Activated CD4-positive, alpha-beta memory T cell treated with anti-CD3 and anti-CD28 coated beads, Interleukin-2, amount 10 ng/mL, durations not matched to agents 7 days and 5 days (primary cell): ENCODE results near the gene LHFPL2. TPM values are rescaled to one million over a fixed set of nuclear protein-coding genes. Genes with fewer than 3 reads are reported as not detected.

Experiments used
- CTCF ChIA-PET: fragments of 350-600 bp; sonication (Branson Sonifier 250); formaldehyde crosslinking; loops from one replicate; lab custom pipeline; 2021; ENCODE audit warnings: antibody characterized with exemption, inconsistent platforms; lab: Charles Lee
- POLR2A ChIA-PET: fragments of 350-600 bp; sonication (Branson Sonifier 250); formaldehyde crosslinking; loops from one replicate; lab custom pipeline; 2021; ENCODE audit warnings: antibody characterized with exemption; lab: Charles Lee
- DNase-seq: peaks from one replicate; pipeline ENCODE4 v3.0.0-alpha.2; 2020
- H3K27ac Mint-ChIP-seq: one replicate; pipeline ENCODE4 v1.8.0; 2021; ENCODE audit warnings: mild to moderate bottlenecking, mixed read lengths
- H3K27me3 Mint-ChIP-seq: one replicate; pipeline ENCODE4 v1.8.0; 2021; ENCODE audit warnings: mixed read lengths
- H3K36me3 Mint-ChIP-seq: one replicate; pipeline ENCODE4 v1.8.0; 2021; ENCODE audit warnings: low read depth, mixed read lengths
- H3K4me1 Mint-ChIP-seq: one replicate; pipeline ENCODE4 v1.8.0; 2021; ENCODE audit warnings: mixed read lengths
- H3K4me3 Mint-ChIP-seq: one replicate; pipeline ENCODE4 v1.8.0; 2021; ENCODE audit warnings: mild to moderate bottlenecking, mixed read lengths
- H3K9me3 Mint-ChIP-seq: one replicate; pipeline ENCODE4 v1.8.0; 2021; ENCODE audit warnings: mixed read lengths
- total RNA-seq, 2 experiments: library from RNA; stranded (reverse); gene quantifications; one replicate each; pipeline ENCODE4 v1.2.3, GENCODE V29; 2021

The LHFPL2 gene
- total RNA-seq, 2 experiments from 2014 or later, result 0.18 to 0.30 TPM

DNA sequence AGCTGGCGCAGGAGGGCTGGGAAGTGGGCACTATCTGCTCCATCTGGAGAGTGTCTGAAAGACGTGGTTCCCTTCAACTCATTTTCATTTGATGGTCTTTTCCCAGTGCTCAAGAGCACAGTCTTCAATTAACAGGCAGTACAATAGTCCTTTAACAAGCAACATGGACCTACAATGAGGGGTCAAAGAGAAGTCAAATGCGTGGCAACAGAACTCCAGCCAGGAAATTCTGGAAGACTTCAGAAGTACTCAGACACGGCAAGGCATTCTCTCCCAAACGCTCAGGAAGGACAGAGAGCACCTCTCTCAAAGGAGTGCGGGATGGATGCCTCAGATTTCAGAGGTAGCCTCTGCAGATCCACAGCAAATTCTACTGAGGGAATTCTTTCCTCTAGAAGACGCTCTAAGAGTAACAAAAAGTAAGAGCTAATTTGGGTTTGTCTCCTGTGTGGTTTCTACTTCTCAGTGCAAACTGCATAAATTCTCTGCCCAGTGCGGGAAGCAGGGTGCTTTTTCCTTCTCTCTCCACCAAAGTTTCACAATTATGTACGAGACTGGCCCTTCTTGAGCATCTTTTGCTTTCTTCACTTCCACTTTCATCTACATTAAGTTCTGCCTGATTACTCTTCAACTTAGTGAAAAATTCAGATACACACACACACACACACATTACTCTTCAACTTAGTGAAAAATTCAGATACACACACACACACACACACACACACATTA lies 56.4 kb downstream of the LHFPL2 start:
- H3K4me3 Mint-ChIP-seq, result no peak overlapping the region
- H3K9me3 Mint-ChIP-seq, result no peaks in the 10 kb centered on the region
- no peak overlapping the region for H3K27ac Mint-ChIP-seq
- H3K36me3 Mint-ChIP-seq, result no peaks in the 10 kb centered on the region
- DNase-seq, result no peak
- H3K4me1 Mint-ChIP-seq, result peaks cover 2% of the 10 kb centered on the region
- POLR2A ChIA-PET, result no interaction called here
- CTCF ChIA-PET, result no interaction called here
- peaks cover 18% of the 10 kb centered on the region for H3K27me3 Mint-ChIP-seq

DNA sequence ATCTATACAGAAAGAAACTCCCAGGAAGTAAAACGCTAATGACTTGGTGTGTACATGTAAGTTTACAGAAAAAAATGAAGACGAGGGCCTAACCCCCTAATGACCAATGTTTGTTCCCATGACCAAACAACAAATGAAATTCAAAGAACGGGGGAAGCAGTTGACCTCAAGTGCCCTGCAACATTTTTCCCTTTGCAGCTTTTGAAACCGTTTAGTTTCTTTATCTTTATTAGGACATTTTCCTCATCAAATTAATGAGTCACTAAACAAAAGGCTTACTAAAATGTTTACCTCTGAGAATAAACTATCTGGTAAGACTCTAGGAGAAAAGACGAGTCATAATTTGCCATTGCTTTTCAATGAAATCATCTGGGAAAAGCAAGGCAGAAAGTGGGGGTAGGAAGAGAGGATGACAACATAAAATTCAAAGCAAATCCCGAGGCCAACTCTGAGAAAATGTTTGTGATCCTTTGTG lies 57.4 kb downstream of the LHFPL2 start:
- H3K36me3 Mint-ChIP-seq, result no peaks in the 10 kb centered on the region
- CTCF ChIA-PET, result no interaction called here
- H3K27me3 Mint-ChIP-seq, result peaks cover 20% of the 10 kb centered on the region
- no peak for DNase-seq
- peaks cover 1% of the 10 kb centered on the region for H3K9me3 Mint-ChIP-seq
- POLR2A ChIA-PET, result no interaction called here
- H3K4me1 Mint-ChIP-seq, result peaks cover 3% of the 10 kb centered on the region
- H3K27ac Mint-ChIP-seq, result no peak overlapping the region
- H3K4me3 Mint-ChIP-seq, result no peak overlapping the region

GRCh38 chr5:78589923-78590322 lies 58.6 kb downstream of the LHFPL2 start:
- Mint-ChIP-seq H3K4me3 (no peak overlapping the region), H3K9me3 (peaks cover 4% of the 10 kb centered on the region), H3K27ac (no peak overlapping the region), H3K4me1 (peaks cover 6% of the 10 kb centered on the region), H3K36me3 (no peaks in the 10 kb centered on the region), H3K27me3 (peaks cover 22% of the 10 kb centered on the region)
- POLR2A ChIA-PET, result interaction anchor here (0.6 kb wide), 1 partner anchor 106 kb away, joined by 4 read pairs; no protein-coding TSS in a partner anchor
- no peak for DNase-seq
- CTCF ChIA-PET, result interaction anchor here (0.6 kb wide), 1 partner anchor 813 kb away, joined by 4 read pairs; no protein-coding TSS in a partner anchor

DNA sequence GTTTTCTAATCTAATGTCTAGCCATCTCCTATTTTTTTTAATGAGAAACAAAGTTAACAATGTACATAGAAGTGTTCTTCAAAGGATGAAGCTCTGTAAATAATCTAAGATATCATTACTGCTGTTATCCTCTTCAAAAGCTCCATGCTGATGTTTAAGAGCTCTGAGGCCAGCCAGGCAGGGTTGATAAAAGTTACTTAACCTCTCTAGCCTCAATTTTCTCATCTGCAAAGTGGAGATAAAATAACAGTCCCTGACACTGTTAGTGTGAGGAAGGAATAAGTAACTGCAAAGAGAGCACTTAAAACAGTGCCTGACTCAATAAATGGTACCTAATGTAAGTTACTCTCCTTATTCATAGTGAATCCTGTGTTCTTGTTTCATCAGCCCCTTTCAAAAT lies 60.1 kb downstream of the LHFPL2 start:
- CTCF ChIA-PET, result no interaction called here

DNA sequence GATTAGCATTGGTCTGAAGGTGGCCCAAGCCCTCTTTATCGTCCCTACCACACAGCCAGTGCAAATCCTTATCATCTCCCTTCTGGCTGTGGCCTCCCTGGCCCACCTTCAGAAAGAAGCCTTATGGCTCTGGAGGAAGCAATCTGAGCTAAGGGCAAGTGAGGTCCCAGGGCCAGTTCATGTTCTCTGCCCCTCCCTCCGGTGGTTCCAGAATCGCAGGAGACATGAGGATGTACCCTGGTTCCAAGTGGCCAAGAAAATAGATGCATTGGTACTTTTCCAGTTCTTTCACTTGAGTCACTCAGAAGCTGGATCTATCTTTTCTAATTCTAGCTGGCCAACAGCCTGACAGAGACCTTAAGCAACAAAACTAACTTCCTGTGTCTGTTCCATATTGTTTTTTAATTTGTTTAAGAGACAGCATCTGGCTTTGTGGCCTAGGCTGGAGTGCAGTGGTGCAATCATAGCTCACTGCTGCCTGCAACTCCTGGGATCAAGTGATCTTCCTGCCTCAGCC lies 60.7 kb downstream of the LHFPL2 start:
- POLR2A ChIA-PET, result no interaction called here
- no peak for DNase-seq
- Mint-ChIP-seq H3K36me3 (no peaks in the 10 kb centered on the region), H3K9me3 (peaks cover 4% of the 10 kb centered on the region), H3K4me3 (no peak overlapping the region), H3K4me1 (peaks cover 6% of the 10 kb centered on the region), H3K27ac (no peak overlapping the region), H3K27me3 (peaks cover 11% of the 10 kb centered on the region)
- CTCF ChIA-PET, result no interaction called here

More for the DNA sequence above, 60.1 kb downstream of the LHFPL2 start:
- no peak for DNase-seq
- H3K27ac Mint-ChIP-seq, result no peak overlapping the region
- no peaks in the 10 kb centered on the region for H3K36me3 Mint-ChIP-seq
- H3K27me3 Mint-ChIP-seq, result peaks cover 18% of the 10 kb centered on the region
- POLR2A ChIA-PET, result no interaction called here
- peaks cover 6% of the 10 kb centered on the region for H3K4me1 Mint-ChIP-seq
- H3K4me3 Mint-ChIP-seq, result no peak overlapping the region
- H3K9me3 Mint-ChIP-seq, result peaks cover 4% of the 10 kb centered on the region

DNA sequence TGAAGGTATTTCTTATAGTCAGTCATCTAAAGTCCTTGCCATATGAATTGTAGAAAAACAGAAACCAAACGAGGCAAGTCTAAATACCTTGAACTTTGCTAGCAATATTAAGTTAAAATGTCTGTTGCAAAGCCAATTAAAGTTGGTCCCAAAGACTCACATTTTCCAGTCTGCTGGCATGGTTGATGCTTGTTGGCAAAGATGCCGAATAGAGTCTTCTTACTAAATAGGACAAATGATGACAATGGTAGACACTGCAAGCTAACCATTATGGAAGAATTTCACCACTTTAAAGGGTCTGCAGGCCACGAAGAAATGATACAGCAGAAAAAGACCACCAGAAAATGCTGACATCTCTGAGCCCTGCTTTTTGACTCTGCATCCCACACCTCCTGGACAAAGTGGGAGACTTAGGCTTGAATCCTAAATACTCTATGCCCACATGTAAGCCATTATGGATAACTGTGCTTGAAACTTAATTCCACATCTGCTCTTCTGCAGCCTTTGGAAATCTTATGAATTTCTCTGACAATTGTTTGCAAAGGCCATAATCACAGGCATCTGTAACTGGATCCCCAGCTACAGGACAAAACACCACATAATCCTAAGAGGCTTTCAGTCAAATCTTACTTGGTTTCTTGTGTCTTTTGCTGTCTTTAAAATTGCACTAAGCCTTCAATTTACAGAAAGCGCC lies 61.3 kb downstream of the LHFPL2 start:
- ChIA-PET POLR2A (no interaction called here), CTCF (no interaction called here)
- H3K27ac Mint-ChIP-seq, result no peak overlapping the region
- H3K36me3 Mint-ChIP-seq, result no peaks in the 10 kb centered on the region
- H3K4me3 Mint-ChIP-seq, result no peak overlapping the region
- peaks cover 4% of the 10 kb centered on the region for H3K4me1 Mint-ChIP-seq
- DNase-seq, result no peak
- peaks cover 4% of the 10 kb centered on the region for H3K9me3 Mint-ChIP-seq
- peaks cover 12% of the 10 kb centered on the region for H3K27me3 Mint-ChIP-seq

- H3K27me3 Mint-ChIP-seq, result peaks cover 10% of the 10 kb centered on the region
- no peaks in the 10 kb centered on the region for H3K36me3 Mint-ChIP-seq
- peaks cover 4% of the 10 kb centered on the region for H3K9me3 Mint-ChIP-seq
- no peak overlapping the region for H3K27ac Mint-ChIP-seq
- CTCF ChIA-PET, result no interaction called here
- no peak overlapping the region for H3K4me3 Mint-ChIP-seq
- peaks cover 4% of the 10 kb centered on the region for H3K4me1 Mint-ChIP-seq
- DNase-seq, result no peak
- POLR2A ChIA-PET, result no interaction called here
Observed at GRCh38 chr5:78586251-78586650, 62.3 kb downstream of the LHFPL2 start.

GRCh38 chr5:78578015-78578414 lies 70.6 kb downstream of the LHFPL2 start:
- Mint-ChIP-seq H3K4me1 (peaks cover 4% of the 10 kb centered on the region), H3K4me3 (no peak overlapping the region), H3K27ac (no peak overlapping the region), H3K27me3 (peaks cover 8% of the 10 kb centered on the region), H3K36me3 (no peaks in the 10 kb centered on the region), H3K9me3 (no peaks in the 10 kb centered on the region)
- ChIA-PET CTCF (no interaction called here), POLR2A (no interaction called here)
- DNase-seq, result no peak

DNA sequence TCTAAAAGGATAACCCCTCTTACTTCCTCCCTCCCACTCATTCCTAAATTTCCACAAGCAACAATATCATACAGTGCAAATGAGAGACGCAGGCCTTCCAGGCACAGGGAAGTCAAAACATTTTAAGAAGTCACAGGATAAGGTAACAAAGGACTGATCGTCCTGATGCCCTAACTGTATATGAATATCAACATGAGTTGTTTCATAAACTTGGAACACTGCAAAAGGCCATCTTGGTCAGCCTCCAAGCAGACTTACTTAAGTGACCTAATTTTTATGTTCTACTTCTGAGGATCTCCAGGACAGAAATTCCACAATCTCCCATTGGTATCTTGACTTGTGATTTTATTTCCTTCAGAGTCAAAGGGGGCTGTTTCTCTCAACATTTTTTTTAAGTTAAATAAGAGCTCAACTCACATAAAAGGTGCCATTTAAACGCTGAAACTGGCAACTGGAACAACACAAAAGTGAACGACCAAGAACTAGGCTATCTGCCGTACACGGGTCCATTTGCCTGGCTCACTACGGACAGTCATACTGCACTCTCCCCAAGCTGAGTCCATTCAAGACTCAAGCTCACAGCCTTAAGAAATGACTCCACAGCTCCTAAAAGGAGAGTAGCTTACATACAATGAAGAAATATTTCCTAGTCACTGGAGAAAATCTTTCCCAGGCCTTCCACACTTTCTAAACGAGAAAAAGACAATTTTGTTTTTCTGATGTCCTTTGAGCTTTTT lies 71.3 kb downstream of the LHFPL2 start:
- H3K27me3 Mint-ChIP-seq, result peaks cover 8% of the 10 kb centered on the region
- peaks cover 4% of the 10 kb centered on the region for H3K4me1 Mint-ChIP-seq
- no peak overlapping the region for H3K4me3 Mint-ChIP-seq
- DNase-seq, result no peak
- POLR2A ChIA-PET, result no interaction called here
- no peaks in the 10 kb centered on the region for H3K9me3 Mint-ChIP-seq
- no peak overlapping the region for H3K27ac Mint-ChIP-seq
- H3K36me3 Mint-ChIP-seq, result no peaks in the 10 kb centered on the region
- CTCF ChIA-PET, result no interaction called here

- Mint-ChIP-seq H3K27ac (no peak overlapping the region), H3K4me3 (no peak overlapping the region)
- CTCF ChIA-PET, result no interaction called here
Observed at GRCh38 chr5:78576376-78576775, 72.2 kb downstream of the LHFPL2 start.

DNA sequence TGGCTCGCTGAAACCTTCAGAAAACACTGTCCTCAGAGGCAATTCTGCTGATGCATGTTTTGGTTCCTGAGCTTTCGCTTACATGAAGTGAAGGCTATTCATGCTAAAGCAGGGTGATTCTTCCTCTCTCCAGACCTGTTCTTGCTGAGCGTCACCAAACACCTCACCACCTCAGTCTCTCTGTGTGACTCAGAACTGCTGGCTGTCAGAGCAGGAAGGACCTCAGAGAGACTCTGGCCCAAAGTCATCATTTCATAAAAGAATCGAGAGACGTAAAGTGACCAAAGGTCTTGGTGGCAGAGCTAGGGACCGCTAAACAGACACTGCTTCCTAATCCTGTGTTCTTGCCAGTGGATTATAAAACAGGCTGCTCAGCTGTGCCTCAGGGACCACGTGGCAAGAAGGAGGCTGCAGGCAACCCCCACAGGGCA lies 73.8 kb downstream of the LHFPL2 start:
- Mint-ChIP-seq H3K4me3 (no peak overlapping the region), H3K27me3 (peaks cover 7% of the 10 kb centered on the region), H3K9me3 (no peaks in the 10 kb centered on the region), H3K27ac (no peak overlapping the region), H3K4me1 (peaks cover 4% of the 10 kb centered on the region), H3K36me3 (no peaks in the 10 kb centered on the region)
- no peak for DNase-seq
- ChIA-PET POLR2A (no interaction called here), CTCF (no interaction called here)

More at GRCh38 chr5:78576376-78576775, 72.2 kb downstream of the LHFPL2 start:
- Mint-ChIP-seq H3K4me1 (peaks cover 4% of the 10 kb centered on the region), H3K27me3 (peaks cover 8% of the 10 kb centered on the region), H3K36me3 (no peaks in the 10 kb centered on the region), H3K9me3 (no peaks in the 10 kb centered on the region)
- no peak for DNase-seq
- POLR2A ChIA-PET, result no interaction called here

DNA sequence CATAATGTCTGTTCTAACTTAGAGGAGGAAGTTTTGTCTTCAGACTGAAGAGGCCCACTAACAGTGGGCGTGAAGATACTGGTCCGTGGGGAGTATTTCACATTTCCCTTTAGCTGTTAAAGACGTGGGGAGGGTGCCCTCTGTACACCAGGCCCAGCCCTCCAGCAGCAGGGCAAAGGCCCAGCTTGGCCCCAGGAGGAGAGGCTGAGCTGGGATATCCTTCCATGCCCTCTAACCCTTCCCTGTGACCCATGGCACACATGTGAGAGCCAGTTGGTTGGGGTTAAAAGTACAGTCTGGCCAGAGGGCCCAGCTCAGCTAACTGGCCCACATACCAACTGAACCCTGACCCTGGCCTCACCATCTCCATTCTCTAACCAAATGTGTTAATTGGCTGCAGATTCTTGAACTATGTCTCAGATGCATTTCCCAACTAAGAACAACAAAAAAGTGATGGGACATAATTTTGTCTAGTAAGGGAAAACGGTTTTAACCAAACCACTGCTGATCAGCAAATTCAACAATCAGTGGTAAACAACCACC lies 74.4 kb downstream of the LHFPL2 start:
- no peak for DNase-seq
- Mint-ChIP-seq H3K36me3 (no peaks in the 10 kb centered on the region), H3K9me3 (no peaks in the 10 kb centered on the region), H3K4me1 (peaks cover 4% of the 10 kb centered on the region), H3K27me3 (peaks cover 7% of the 10 kb centered on the region), H3K27ac (no peak overlapping the region), H3K4me3 (no peak overlapping the region)
- POLR2A ChIA-PET, result no interaction called here
- CTCF ChIA-PET, result no interaction called here

- Mint-ChIP-seq H3K36me3 (no peaks in the 10 kb centered on the region), H3K4me1 (peaks cover 4% of the 10 kb centered on the region), H3K27ac (no peak overlapping the region), H3K4me3 (no peak overlapping the region), H3K27me3 (peaks cover 7% of the 10 kb centered on the region), H3K9me3 (no peaks in the 10 kb centered on the region)
- CTCF ChIA-PET, result no interaction called here
- POLR2A ChIA-PET, result no interaction called here
- DNase-seq, result no peak
Observed at GRCh38 chr5:78573318-78573717, 75.3 kb downstream of the LHFPL2 start.
